ENCODE measurements around the gene CTNND2. TPM values are rescaled to one million over a fixed set of nuclear protein-coding genes. Genes with fewer than 3 reads are reported as not detected.

Gene CTNND2
- total RNA-seq, 1 donor from 2014 or later, result 143 TPM

DNA sequence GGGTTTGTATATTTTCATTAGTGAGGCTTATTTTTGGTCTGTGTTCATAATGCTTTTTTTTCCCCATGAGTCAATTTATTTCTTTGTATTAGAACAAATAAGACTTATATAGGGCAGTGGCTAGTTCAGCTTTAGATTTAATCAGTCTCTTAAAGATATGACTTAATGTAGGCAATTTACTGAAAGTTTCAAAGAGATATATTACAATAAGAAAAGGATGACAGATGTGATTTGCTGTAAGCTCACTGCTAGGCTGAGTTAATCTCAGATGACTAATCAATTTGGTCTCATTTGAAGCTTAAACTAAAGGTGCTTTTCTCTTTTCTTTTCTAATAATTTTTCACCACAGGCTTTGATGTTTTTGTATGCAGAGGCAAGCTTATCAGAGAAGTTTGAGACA is 851.4 kb downstream of the CTNND2 start:
- no peak for TF ChIP-seq CTCF (IDR thresholded peaks at IDR 0.05; ENCODE audit: unreplicated experiment)
- H3K27ac Mint-ChIP-seq, result no peak overlapping the region
- H3K9me3 Mint-ChIP-seq (ENCODE audit: low read depth), result peaks cover 5% of the 10 kb centered on the region
- no peak for DNase-seq (ENCODE audit: low spot score, unreplicated experiment)
- H3K4me3 Mint-ChIP-seq (ENCODE audit: low read depth), result no peak overlapping the region
- no peaks in the 10 kb centered on the region for H3K4me1 Mint-ChIP-seq (ENCODE audit: low read depth)
- no peaks in the 10 kb centered on the region for H3K27me3 Mint-ChIP-seq
- H3K36me3 Mint-ChIP-seq (ENCODE audit: insufficient read depth), result peaks cover 21% of the 10 kb centered on the region

GRCh38 chr5:11050596-11051304 is 853.5 kb downstream of the CTNND2 start:
- Mint-ChIP-seq H3K4me3 (ENCODE audit: low read depth) (no peak overlapping the region), H3K9me3 (ENCODE audit: low read depth) (no peaks in the 10 kb centered on the region), H3K27me3 (no peaks in the 10 kb centered on the region), H3K4me1 (ENCODE audit: low read depth) (no peaks in the 10 kb centered on the region), H3K27ac (no peak overlapping the region), H3K36me3 (ENCODE audit: insufficient read depth) (peaks cover 11% of the 10 kb centered on the region)
- DNase-seq (ENCODE audit: low spot score, unreplicated experiment), result no peak
- TF ChIP-seq CTCF (IDR thresholded peaks at IDR 0.05; ENCODE audit: unreplicated experiment), result no peak

GRCh38 chr5:11048760-11049159 is 855.5 kb downstream of the CTNND2 start:
- H3K9me3 Mint-ChIP-seq (ENCODE audit: low read depth), result no peaks in the 10 kb centered on the region
- no peak overlapping the region for H3K4me3 Mint-ChIP-seq (ENCODE audit: low read depth)
- H3K27ac Mint-ChIP-seq, result no peak overlapping the region
- peaks cover 9% of the 10 kb centered on the region for H3K36me3 Mint-ChIP-seq (ENCODE audit: insufficient read depth)
- no peak for DNase-seq (ENCODE audit: low spot score, unreplicated experiment)
- no peaks in the 10 kb centered on the region for H3K4me1 Mint-ChIP-seq (ENCODE audit: low read depth)
- no peak for TF ChIP-seq CTCF (IDR thresholded peaks at IDR 0.05; ENCODE audit: unreplicated experiment)
- no peaks in the 10 kb centered on the region for H3K27me3 Mint-ChIP-seq

DNA sequence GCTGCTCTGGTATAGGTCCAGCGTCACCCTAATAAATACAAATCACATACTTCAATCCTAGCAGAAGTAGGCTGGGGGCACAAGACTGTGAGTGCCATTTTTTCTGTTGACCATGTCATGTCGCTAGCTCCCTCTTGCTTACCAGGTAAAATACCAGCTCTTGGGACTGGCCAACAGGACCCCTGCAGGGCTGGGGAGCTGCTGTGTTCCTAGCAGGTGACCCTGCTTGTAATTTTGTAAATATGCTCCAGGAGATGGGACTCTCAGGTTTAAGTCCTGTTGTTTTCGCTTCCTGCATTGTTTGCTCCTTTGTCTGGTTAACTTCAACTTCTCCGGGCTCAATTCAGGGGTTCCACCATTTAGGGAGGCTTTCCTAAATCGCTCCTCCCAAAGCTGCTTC is 856.6 kb downstream of the CTNND2 start:
- H3K27ac Mint-ChIP-seq, result no peak overlapping the region
- DNase-seq (ENCODE audit: low spot score, unreplicated experiment), result no peak
- H3K27me3 Mint-ChIP-seq, result no peaks in the 10 kb centered on the region
- no peaks in the 10 kb centered on the region for H3K4me1 Mint-ChIP-seq (ENCODE audit: low read depth)
- no peaks in the 10 kb centered on the region for H3K9me3 Mint-ChIP-seq (ENCODE audit: low read depth)
- TF ChIP-seq CTCF (IDR thresholded peaks at IDR 0.05; ENCODE audit: unreplicated experiment), result no peak
- no peak overlapping the region for H3K4me3 Mint-ChIP-seq (ENCODE audit: low read depth)
- H3K36me3 Mint-ChIP-seq (ENCODE audit: insufficient read depth), result peaks cover 9% of the 10 kb centered on the region

GRCh38 chr5:11047030-11047429 is 857.2 kb downstream of the CTNND2 start:
- H3K9me3 Mint-ChIP-seq (ENCODE audit: low read depth), result no peaks in the 10 kb centered on the region
- no peaks in the 10 kb centered on the region for H3K27me3 Mint-ChIP-seq
- H3K4me1 Mint-ChIP-seq (ENCODE audit: low read depth), result no peaks in the 10 kb centered on the region
- peaks cover 8% of the 10 kb centered on the region for H3K36me3 Mint-ChIP-seq (ENCODE audit: insufficient read depth)
- DNase-seq (ENCODE audit: low spot score, unreplicated experiment), result no peak
- no peak overlapping the region for H3K27ac Mint-ChIP-seq
- H3K4me3 Mint-ChIP-seq (ENCODE audit: low read depth), result no peak overlapping the region
- TF ChIP-seq CTCF (IDR thresholded peaks at IDR 0.05; ENCODE audit: unreplicated experiment), result no peak

Measured in progenitor cell of endocrine pancreas (in vitro differentiated cells).